Measurements from ENCODE around the gene OR6V1. TPM values are rescaled to one million over a fixed set of nuclear protein-coding genes. Genes with fewer than 3 reads are reported as not detected.
"Not testable (repeated sequence)": the region's sequence is repeated elsewhere in the genome, so short reads cannot be mapped to it uniquely, and the experiment has no call there.

OR6V1 gene
- total RNA-seq, 2 experiments from 2014 or later: not detected

DNA sequence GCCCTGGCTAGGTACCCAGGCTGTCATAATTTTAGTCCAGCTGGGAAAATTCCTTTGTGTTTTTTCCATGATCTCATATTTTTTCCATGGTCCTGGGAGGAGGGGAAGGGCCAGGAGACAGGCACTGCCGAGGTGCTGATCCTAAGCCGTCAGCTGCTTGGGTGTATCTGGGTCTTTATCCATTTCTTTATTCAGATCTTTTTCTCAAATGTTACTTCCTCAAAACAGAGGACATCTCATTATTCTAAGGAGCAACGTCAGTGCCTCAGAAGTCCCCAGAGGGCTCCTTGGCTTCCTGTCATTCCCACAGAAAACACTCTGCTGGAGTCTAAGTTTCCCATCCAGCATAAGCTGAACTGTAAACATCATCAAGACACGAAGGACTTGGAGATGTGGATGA, 2.8 kb upstream of the OR6V1 start:
- no peaks in the 10 kb centered on the region for H3K9me3 Mint-ChIP-seq
- peaks cover 16% of the 10 kb centered on the region for H3K27me3 Mint-ChIP-seq
- no peak for DNase-seq
- no peaks in the 10 kb centered on the region for H3K36me3 Mint-ChIP-seq (ENCODE audit: low read depth)
- CTCF ChIA-PET: no interaction called here
- H3K27ac Mint-ChIP-seq: no peak overlapping the region
- POLR2A ChIA-PET: no interaction called here
- no peak overlapping the region for H3K4me3 Mint-ChIP-seq
- no peaks in the 10 kb centered on the region for H3K4me1 Mint-ChIP-seq

DNA sequence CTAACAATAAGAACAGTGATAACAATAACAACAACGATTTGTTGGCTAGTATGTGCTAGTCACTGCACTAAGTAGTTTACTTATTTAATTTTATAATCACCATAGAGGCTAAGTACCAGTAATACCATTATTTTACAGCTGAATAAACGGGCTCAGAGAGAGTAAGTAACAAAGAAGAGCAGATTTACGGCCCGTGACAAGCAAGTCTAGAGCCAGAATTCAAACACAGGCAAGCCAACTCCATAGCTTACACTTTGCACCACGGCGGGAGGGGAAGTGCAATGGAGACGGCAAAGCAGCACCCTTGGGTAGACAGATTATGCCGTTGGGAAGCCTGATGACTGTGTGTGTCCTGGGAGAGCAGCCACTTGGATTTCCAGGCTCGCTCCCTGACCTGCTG, 1.2 kb upstream of the OR6V1 start:
- ChIA-PET CTCF (no interaction called here), POLR2A (no interaction called here)
- H3K9me3 Mint-ChIP-seq: no peaks in the 10 kb centered on the region
- H3K4me1 Mint-ChIP-seq: no peaks in the 10 kb centered on the region
- H3K4me3 Mint-ChIP-seq: no peak overlapping the region
- H3K27me3 Mint-ChIP-seq: peaks cover 14% of the 10 kb centered on the region
- no peaks in the 10 kb centered on the region for H3K36me3 Mint-ChIP-seq (ENCODE audit: low read depth)
- DNase-seq: no peak
- no peak overlapping the region for H3K27ac Mint-ChIP-seq

DNA sequence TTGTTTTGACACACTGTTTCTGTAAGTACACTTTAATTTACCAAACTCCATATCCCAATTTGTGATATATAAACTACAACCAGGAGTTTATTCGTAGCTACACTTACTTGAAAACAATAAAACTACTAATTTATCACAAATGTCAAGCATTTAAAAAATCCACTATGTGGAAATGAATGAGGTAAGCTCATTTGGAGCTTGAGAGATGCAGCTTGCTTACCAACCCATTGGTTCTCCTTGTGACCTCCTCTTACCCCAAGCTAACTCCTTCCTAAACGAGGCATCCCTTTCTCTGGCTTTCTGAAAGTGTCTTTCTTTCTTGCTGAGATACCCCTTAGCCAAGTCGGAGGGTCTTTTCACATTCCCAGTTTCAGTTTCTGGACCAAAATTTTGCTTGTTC, 2.5 kb downstream of the OR6V1 start:
- Mint-ChIP-seq H3K9me3 (no peaks in the 10 kb centered on the region), H3K27ac (no peak overlapping the region), H3K36me3 (ENCODE audit: low read depth) (no peaks in the 10 kb centered on the region), H3K4me1 (no peaks in the 10 kb centered on the region), H3K4me3 (no peak overlapping the region), H3K27me3 (peaks cover 14% of the 10 kb centered on the region)
- ChIA-PET POLR2A (no interaction called here), CTCF (no interaction called here)
- no peak for DNase-seq

DNA sequence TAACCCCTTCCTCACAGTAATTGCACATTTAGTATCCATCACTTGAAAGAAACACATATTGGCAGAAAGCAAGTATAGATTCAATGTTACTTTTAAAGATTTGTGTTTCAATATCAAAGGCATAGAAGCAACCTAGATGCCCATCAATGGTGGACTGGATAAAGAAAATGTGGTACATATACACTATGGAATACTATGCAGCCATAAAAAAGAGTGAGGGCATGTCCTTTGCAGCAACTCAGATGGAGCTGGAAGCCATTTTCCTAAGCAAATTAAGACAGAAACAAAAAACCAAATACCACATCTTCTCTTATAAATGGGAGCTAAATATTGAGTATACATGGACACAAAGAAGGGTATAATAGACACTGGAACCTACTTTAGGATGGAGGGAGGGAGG, 3.6 kb downstream of the OR6V1 start:
- CTCF ChIA-PET: no interaction called here
- POLR2A ChIA-PET: no interaction called here
- Mint-ChIP-seq H3K36me3 (ENCODE audit: low read depth) (no peaks in the 10 kb centered on the region), H3K27ac (no peak overlapping the region), H3K4me3 (no peak overlapping the region), H3K27me3 (peaks cover 11% of the 10 kb centered on the region), H3K4me1 (no peaks in the 10 kb centered on the region), H3K9me3 (no peaks in the 10 kb centered on the region)
- DNase-seq: no peak

DNA sequence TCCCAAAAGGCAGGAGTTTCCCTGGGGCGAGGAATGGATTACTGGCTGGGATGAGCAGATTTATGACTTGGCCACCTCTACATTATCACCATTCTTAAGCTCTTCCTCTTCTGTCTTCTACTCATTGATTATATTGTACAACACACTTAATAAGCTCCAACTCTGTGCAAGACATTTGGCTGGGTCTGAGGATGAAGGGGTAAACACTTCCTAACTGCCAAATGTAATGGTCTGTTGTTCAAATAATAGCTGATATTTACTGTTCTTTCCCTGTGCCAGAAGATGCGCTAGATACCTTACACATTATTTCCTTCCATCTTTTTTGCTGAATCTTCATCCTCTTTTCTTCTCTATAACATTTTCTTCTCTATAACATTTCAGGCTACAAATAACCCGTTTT, 11.6 kb downstream of the OR6V1 start:
- DNase-seq: no peak
- H3K9me3 Mint-ChIP-seq: no peaks in the 10 kb centered on the region
- H3K4me3 Mint-ChIP-seq: no peak overlapping the region
- no peak overlapping the region for H3K27ac Mint-ChIP-seq
- H3K4me1 Mint-ChIP-seq: no peaks in the 10 kb centered on the region
- H3K36me3 Mint-ChIP-seq (ENCODE audit: low read depth): no peaks in the 10 kb centered on the region
- peaks cover 3% of the 10 kb centered on the region for H3K27me3 Mint-ChIP-seq
- ChIA-PET CTCF (no interaction called here), POLR2A (no interaction called here)

DNA sequence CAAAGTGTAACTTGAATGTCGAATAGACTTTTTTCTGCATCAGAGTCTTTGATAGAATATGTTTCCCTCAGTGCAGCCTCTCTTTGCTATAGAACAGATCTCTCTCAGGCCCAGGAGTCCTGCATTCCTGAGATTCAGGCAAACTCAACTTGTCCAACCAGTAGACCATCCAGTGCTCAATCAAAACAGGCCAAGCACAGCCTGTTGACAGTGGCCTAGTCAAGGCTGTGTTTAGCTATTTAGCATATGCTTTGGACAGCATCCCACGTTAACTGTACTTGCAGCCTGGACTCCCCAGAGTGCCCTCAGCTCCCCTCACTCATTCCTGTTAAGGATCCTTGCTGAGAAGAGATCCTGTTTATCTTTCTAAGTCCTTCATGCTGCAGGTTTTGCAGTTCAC, 16.3 kb downstream of the OR6V1 start:
- ChIA-PET CTCF (no interaction called here), POLR2A (no interaction called here)
- no peaks in the 10 kb centered on the region for H3K4me1 Mint-ChIP-seq
- no peaks in the 10 kb centered on the region for H3K36me3 Mint-ChIP-seq (ENCODE audit: low read depth)
- no peaks in the 10 kb centered on the region for H3K9me3 Mint-ChIP-seq
- H3K4me3 Mint-ChIP-seq: no peak overlapping the region
- H3K27me3 Mint-ChIP-seq: peaks cover 5% of the 10 kb centered on the region
- H3K27ac Mint-ChIP-seq: no peak overlapping the region
- no peak for DNase-seq

DNA sequence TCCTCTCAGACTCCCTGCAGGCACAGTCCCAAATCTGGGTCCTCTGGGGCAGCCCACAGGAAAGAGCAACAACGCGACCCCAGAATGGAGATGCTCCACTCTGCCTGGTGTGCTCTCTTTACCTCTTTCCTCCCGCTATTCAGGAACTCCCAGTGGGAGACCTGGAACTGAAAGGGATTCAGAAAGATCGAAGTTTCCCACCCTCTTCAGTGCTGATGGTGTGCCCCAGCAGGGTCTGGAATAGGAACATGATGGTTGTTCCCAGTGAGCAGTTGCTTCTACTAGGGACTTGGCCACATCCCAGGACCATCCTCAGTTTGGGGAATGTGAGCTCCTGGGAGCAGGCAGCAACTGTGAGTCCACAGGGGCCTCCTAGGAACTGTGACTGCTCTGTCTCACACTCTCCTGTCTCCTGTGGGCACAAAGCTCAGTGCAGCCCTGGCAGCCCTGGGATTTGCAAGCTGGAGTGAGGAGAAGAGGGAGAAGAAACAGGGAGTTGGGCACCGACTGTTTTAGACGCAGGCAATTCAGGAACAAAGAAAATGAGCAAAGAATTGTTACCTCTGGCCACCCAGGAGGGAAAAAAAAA, 17.9 kb downstream of the OR6V1 start:
- POLR2A ChIA-PET: no interaction called here
- Mint-ChIP-seq H3K4me1 (no peaks in the 10 kb centered on the region), H3K9me3 (no peaks in the 10 kb centered on the region), H3K36me3 (ENCODE audit: low read depth) (no peaks in the 10 kb centered on the region), H3K4me3 (no peak overlapping the region), H3K27me3 (peaks cover 2% of the 10 kb centered on the region), H3K27ac (no peak overlapping the region)
- no peak for DNase-seq
- CTCF ChIA-PET: no interaction called here

DNA sequence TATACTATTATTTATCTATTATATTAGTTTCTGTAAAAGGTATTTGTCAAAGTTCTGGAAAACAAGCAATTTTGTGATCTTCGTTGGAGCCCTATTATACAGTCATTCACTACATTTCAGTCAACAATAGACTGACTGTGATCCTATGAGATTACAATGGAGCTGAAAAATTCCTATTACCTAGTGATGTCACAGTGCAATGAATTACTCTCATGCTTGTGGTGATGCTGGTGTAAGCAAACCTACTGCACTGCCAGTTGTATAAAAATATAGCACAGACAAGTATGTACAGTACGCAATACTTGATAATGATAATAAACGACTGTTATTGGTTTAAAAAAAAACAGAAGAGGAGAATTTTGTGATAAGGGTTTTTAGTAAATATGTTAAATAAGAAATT, 21.4 kb downstream of the OR6V1 start:
- Mint-ChIP-seq H3K36me3 (ENCODE audit: low read depth) (no peaks in the 10 kb centered on the region), H3K27ac (no peak overlapping the region), H3K4me1 (no peaks in the 10 kb centered on the region)

DNA sequence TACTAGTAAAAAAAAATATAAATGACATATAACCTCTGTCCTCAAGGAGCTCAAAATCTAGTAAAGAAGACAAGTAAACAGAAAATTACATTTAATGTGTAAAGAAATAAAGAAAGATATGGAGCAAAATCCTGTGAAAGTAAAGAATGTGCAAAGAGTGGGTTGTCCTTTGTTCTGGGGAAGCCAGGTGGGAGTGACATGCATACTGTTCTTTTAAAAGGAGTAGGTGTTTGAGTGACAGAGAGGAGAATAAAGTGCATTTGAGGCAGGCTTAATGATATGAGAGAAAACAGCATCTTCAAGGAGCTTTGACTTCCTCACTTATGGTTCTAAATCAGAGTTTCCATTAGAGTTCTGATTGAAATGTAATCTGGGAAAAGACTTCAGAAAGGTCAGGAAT, 22.0 kb downstream of the OR6V1 start:
- DNase-seq: no peak
- Mint-ChIP-seq H3K27ac (no peak overlapping the region), H3K4me1 (no peaks in the 10 kb centered on the region), H3K36me3 (ENCODE audit: low read depth) (no peaks in the 10 kb centered on the region), H3K27me3 (peaks cover 2% of the 10 kb centered on the region), H3K4me3 (no peak overlapping the region), H3K9me3 (no peaks in the 10 kb centered on the region)
- ChIA-PET CTCF (no interaction called here), POLR2A (no interaction called here)

More for the DNA sequence above, 21.4 kb downstream of the OR6V1 start:
- POLR2A ChIA-PET: no interaction called here
- DNase-seq: no peak
- Mint-ChIP-seq H3K27me3 (peaks cover 2% of the 10 kb centered on the region), H3K9me3 (no peaks in the 10 kb centered on the region), H3K4me3 (no peak overlapping the region)
- CTCF ChIA-PET: no interaction called here

DNA sequence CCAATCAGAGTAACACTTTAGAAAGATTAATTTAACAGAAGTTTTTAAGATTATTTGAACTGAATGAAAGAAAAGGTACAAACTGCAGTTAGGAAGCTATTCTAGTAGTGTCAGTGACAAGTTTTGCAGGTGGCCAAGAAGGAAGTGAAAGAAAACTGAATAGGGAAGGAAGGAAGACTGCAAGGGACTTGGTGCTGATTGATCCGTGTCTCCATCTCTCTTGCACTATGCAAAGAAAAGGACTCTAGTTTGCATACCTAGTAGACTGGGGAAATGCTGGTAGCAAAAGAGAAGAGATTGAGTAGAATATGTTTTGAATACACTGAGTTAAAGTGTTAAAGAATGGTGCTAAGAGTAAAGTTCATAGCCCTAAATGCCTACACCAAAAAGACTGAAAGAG, 33.0 kb downstream of the OR6V1 start:
- ChIA-PET CTCF (no interaction called here), POLR2A (no interaction called here)
- Mint-ChIP-seq H3K4me3 (no peak overlapping the region), H3K36me3 (ENCODE audit: low read depth) (no peaks in the 10 kb centered on the region), H3K27me3 (peaks cover 18% of the 10 kb centered on the region), H3K27ac (no peak overlapping the region), H3K9me3 (no peaks in the 10 kb centered on the region), H3K4me1 (no peaks in the 10 kb centered on the region)
- DNase-seq: no peak

DNA sequence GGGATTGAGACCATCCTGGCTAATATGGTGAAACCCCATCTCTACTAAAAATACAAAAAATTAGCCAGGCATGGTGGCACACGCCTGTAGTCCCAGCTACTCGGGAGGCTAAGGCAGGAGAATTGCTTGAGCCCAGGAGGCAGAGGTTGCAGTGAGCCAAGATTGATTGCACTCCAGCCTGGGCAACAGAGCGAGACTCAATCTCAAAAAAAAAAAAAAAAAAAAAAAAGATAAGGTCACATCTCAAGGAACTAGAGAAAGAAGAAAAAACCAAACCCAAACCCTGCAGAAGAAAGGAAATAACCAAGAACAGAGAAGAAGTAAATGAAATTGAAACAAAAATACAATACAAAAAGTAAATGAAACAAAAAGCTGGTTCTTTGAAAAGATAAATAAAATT, 33.5 kb downstream of the OR6V1 start:
- H3K4me1 Mint-ChIP-seq; H3K36me3 Mint-ChIP-seq (ENCODE audit: low read depth); POLR2A ChIA-PET; H3K4me3 Mint-ChIP-seq; H3K27ac Mint-ChIP-seq; H3K9me3 Mint-ChIP-seq; DNase-seq: not testable (repeated sequence)
- CTCF ChIA-PET: interaction anchor here (0.7 kb wide), 1 partner anchor 86 kb away, joined by 3 read pairs; no protein-coding TSS in a partner anchor
- peaks cover 18% of the 10 kb centered on the region for H3K27me3 Mint-ChIP-seq

DNA sequence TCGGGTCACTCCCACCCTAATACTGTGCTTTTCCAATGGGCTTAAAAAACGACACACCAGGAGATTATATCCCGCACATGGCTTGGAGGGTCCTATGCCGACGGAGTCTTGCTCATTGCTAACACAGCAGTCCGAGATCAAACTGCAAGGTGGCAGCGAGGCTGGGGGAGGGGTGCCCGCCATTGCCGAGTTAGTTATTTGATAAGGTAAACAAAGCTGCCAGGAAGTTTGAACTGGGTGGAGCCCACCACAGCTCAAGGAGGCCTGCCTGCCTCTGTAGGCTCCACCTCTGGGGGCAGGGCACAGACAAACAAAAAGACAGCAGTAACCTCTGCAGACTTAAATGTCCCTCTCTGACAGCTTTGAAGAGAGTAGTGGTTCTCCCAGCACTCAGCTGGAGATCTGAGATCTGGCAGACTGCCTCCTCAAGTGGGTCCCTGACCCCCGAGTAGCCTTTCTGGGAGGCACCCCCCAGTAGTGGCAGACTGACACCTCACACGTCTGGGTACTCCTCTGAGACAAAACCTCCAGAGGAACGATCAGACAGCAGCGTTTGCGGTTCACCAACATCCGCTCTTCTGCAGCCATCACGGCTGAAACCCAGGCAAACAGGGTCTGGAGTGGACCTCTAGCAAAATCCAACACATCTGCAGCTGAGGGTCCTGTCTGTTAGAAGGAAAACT, 36.5 kb downstream of the OR6V1 start:
- H3K36me3 Mint-ChIP-seq (ENCODE audit: low read depth); CTCF ChIA-PET; H3K4me1 Mint-ChIP-seq; DNase-seq; H3K9me3 Mint-ChIP-seq; H3K4me3 Mint-ChIP-seq; H3K27ac Mint-ChIP-seq; POLR2A ChIA-PET: not testable (repeated sequence)
- peaks cover 17% of the 10 kb centered on the region for H3K27me3 Mint-ChIP-seq

DNA sequence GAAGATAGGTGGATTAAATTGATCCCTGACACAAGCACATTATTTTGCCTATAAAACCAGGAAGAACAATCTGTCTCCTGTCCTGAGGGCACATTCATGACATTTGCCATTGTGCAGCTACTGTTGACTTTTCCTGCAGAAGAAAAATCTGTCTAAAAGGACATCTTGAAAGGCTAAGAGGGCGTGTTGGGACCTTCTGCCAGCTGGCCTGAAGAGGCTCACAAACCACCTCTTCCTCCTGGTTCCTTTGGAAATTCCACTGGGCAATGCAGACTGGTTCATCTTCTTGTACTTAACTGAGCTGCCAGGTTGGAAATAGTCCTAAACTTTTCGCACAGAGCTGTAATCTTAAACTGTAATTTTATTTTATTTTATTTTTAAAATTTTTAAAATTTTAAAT, 44.0 kb downstream of the OR6V1 start:
- H3K27ac Mint-ChIP-seq: no peak overlapping the region
- H3K4me3 Mint-ChIP-seq: no peak overlapping the region
- H3K4me1 Mint-ChIP-seq: no peaks in the 10 kb centered on the region
- no peak for DNase-seq
- H3K36me3 Mint-ChIP-seq (ENCODE audit: low read depth): no peaks in the 10 kb centered on the region
- POLR2A ChIA-PET: no interaction called here
- H3K27me3 Mint-ChIP-seq: no peaks in the 10 kb centered on the region
- H3K9me3 Mint-ChIP-seq: peaks cover 10% of the 10 kb centered on the region
- CTCF ChIA-PET: no interaction called here

DNA sequence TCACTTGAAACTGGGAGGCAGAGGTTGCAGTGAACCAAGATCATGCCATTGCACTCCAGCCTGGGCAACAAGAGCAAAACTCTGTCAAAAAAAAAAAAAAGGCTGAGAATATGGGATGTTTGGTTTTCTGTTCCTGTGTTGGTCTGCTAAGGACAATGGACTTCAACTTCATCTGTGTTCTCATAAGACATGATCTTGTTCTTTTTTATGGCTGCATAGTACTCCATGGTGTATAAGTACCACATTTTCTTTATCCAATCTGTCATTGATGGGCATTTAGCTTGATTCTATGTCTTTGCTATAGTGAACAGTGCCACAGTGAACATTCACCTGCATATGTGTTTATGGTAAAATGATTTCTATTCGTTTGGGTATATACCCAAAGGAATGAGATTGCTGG, 47.4 kb downstream of the OR6V1 start:
- H3K27ac Mint-ChIP-seq; H3K36me3 Mint-ChIP-seq (ENCODE audit: low read depth); H3K27me3 Mint-ChIP-seq; H3K9me3 Mint-ChIP-seq; DNase-seq; H3K4me1 Mint-ChIP-seq; H3K4me3 Mint-ChIP-seq; CTCF ChIA-PET; POLR2A ChIA-PET: not testable (repeated sequence)
